Upper lobe of left lung (tissue), 6 donors: Measurements from ENCODE around the gene CAMSAP1. TPM values are rescaled to one million over a fixed set of nuclear protein-coding genes. Genes with fewer than 3 reads are reported as not detected.

Source experiments
- ATAC-seq, 2 donors: fragments of 200-7000 bp; cut with Tn5 transposase; one replicate each; pipeline ENCODE4 v1.9.1; 2022; ENCODE audit warnings: mild to moderate bottlenecking in 2 of 2, moderate library complexity in 2 of 2; ENCODE audit not compliant: low FRiP score in 2 of 2
- DNase-seq, 2 donors: peaks; one replicate each; pipeline ENCODE4 v3.0.0-alpha.2; 2019 to 2020
- H3K27ac ChIP-seq, 4 donors: fragments of 200-600 bp; sonication (generic); one replicate each; pipeline ENCODE4 v1.5.1; 2016 to 2019
- H3K27me3 ChIP-seq, 4 donors: fragments of 200-600 bp; sonication (generic); one replicate each; pipeline ENCODE4 v1.5.1; 2017 to 2019
- H3K36me3 ChIP-seq, 4 donors: fragments of 200-600 bp; sonication (generic); one replicate each; pipeline ENCODE4 v1.5.1; 2016 to 2019
- H3K4me1 ChIP-seq, 4 donors: fragments of 200-600 bp; sonication (generic); one replicate each; pipeline ENCODE4 v1.5.1; 2018 to 2019
- H3K4me3 ChIP-seq, 4 donors: fragments of 200-600 bp; sonication (generic); one replicate each; pipeline ENCODE4 v1.5.1; 2017 to 2019; ENCODE audit warnings: mild to moderate bottlenecking in 2 of 4, moderate library complexity in 1 of 4
- H3K9me3 ChIP-seq, 4 donors: fragments of 200-600 bp; sonication (generic); one replicate each; pipeline ENCODE4 v1.5.1; 2018 to 2019
- EP300 ChIP-seq, 4 donors: sonication (generic); formaldehyde crosslinking; IDR thresholded peaks; one replicate each; pipeline ENCODE4 v1.5.1; 2017; ENCODE audit warnings: antibody characterized with exemption in 4 of 4, control low read depth in 2 of 4
- POLR2A ChIP-seq, 4 donors: fragments of 450-650 bp; IDR thresholded peaks; one replicate each; pipeline ENCODE4 v1.5.1; 2016 to 2017; ENCODE audit warnings: antibody characterized with exemption in 4 of 4, mild to moderate bottlenecking in 2 of 4
- POLR2AphosphoS5 ChIP-seq, 2 donors: sonication (generic); formaldehyde crosslinking; IDR thresholded peaks; one replicate each; pipeline ENCODE4 v1.5.1; 2017; ENCODE audit warnings: antibody characterized with exemption in 2 of 2
- WGBS, 2 donors: methylation state at CpG; one replicate each; pipeline ENCODE4 v1.1.5; 2017 to 2018; 5-methylcytosine and 5-hydroxymethylcytosine counted together
- total RNA-seq, 6 donors: library from RNA; depleted of rRNA in 4 of 6; stranded (reverse); fragments of >200 nt in 4 of 6; gene quantifications; one replicate each; pipeline versions ENCODE4 v1.1.0 to v1.2.1, GENCODE V29; 2016 to 2021
- TF ChIP-seq, protein P1 (sequence below), 6 experiments: fragments of 450-650 bp in 4 of 6; fragments of 200-600 bp in 2 of 6; sonication (generic) in 2 of 6; IDR thresholded peaks; one replicate each; pipeline ENCODE4 v1.5.1; 2016 to 2019; ENCODE audit warnings: antibody characterized with exemption in 6 of 6
- donor health status: DM: no; HTN: no; CAD: no; lungs with moderate emphysema.
- donor health status: DM: no; HTN: yes; CAD: no; lungs with severe emphysema.

Gene CAMSAP1
- total RNA-seq, 6 donors from 2014 or later = 29.9 to 39.7 (median 34.1) TPM

DNA sequence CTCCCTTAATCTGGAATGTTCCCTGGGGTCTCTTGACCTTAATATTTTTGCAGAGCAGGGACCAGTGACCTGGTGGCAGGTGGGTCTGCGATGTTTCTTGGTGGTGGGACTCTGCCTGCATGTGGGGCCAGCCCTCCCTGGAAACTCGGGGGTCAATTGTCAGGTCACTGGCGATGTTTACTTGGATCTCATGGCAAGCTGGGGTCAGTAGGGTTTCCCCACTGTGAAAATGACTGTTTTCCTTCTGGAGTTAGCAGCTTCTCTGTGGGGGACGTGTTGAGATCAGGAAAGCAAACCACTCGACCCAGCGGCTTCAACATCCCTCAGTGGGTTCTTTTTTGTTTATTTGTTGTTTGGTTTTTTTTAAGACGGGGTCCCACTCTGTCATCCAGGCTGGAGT, 131.4 kb downstream of the CAMSAP1 start:
- Histone ChIP-seq H3K4me1 (no peaks in the 10 kb centered on the region), H3K27me3 (no peaks in the 10 kb centered on the region), H3K9me3 (no peaks in the 10 kb centered on the region), H3K4me3 (no peak overlapping the region), H3K27ac (no peak overlapping the region), H3K36me3 (no peaks in the 10 kb centered on the region)
- ATAC-seq = no peak
- DNase-seq = no peak
- TF ChIP-seq, protein P1, sequence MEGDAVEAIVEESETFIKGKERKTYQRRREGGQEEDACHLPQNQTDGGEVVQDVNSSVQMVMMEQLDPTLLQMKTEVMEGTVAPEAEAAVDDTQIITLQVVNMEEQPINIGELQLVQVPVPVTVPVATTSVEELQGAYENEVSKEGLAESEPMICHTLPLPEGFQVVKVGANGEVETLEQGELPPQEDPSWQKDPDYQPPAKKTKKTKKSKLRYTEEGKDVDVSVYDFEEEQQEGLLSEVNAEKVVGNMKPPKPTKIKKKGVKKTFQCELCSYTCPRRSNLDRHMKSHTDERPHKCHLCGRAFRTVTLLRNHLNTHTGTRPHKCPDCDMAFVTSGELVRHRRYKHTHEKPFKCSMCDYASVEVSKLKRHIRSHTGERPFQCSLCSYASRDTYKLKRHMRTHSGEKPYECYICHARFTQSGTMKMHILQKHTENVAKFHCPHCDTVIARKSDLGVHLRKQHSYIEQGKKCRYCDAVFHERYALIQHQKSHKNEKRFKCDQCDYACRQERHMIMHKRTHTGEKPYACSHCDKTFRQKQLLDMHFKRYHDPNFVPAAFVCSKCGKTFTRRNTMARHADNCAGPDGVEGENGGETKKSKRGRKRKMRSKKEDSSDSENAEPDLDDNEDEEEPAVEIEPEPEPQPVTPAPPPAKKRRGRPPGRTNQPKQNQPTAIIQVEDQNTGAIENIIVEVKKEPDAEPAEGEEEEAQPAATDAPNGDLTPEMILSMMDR (IDR thresholded peaks at IDR 0.05) = no peak
- TF ChIP-seq POLR2AphosphoS5 (IDR thresholded peaks at IDR 0.05) (no peak), EP300 (IDR thresholded peaks at IDR 0.05) (no peak), POLR2A (IDR thresholded peaks at IDR 0.05) (no peak)
- 48 to 55% methylated on average over 7 of the region's 7 CpGs for WGBS, 2 donors

DNA sequence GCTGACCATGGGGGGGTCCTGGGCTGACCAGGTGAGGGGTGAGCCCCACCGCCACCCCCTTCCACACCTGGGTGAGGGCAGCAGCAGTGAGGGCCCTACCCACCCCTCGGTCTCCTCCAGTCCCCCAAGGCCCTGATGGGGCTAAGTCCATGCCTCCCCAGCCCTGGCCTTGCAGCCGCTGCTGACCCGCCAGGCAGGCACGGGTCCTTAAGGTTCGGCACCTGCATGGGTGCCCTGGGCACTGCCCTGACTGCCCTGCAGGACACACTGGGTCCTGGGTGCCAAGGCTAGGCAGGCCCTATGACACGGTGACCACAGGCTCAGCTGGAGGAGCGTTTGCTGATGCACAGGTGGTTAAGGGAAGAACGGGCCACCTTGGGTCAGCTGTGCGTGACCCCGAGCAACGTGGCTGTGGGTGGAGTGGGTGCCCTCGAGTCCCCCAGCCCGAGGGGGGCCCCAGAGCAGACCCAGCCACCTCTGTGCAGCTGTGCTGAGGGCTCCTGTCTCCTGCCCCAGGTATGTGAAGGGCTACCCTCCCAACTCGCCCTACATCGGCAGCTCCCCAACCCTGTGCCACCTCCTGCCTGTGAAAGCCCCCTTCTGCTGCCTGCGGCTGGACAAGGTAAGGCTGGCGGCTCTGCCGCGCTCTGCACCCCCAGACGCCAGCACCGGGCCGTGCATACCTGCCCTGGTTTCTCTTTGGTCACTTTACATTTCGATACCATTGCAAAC, 132.4 kb downstream of the CAMSAP1 start:
- no peak for ATAC-seq
- no peaks in the 10 kb centered on the region for H3K27me3 ChIP-seq

DNA sequence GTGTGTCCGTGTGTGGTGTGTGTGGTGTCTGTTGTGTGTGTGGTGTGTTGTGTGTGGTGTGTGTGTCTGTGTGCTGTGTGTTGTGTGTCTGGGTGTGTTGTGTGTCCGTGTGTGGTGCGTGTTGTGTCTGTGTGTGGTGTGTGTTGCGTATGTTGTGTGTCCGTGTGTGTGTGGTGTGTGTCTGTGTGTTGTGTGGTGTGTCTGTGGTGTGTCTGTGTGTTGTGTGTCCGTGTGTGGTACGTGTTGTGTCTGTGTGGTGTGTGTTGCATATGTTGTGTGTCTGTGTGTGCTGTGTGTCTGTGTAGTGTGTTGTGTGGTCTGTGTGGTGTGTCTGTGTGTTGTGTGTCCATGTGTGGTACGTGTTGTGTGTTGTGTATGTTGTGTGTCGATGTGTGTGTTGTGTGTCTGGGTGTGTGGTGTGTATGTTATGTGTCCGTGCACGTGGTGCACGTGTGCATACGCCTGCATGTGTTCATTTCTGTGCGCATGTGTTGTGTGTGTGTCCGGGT, 133.1 kb downstream of the CAMSAP1 start:
- no peaks in the 10 kb centered on the region for H3K9me3 ChIP-seq
- no peak overlapping the region for H3K27ac ChIP-seq
- DNase-seq (no peak), ATAC-seq (no peak)
- H3K36me3 ChIP-seq = no peaks in the 10 kb centered on the region
- no peak overlapping the region for H3K4me3 ChIP-seq
- no peaks in the 10 kb centered on the region for H3K27me3 ChIP-seq
- 88% methylated on average over 15 of the region's 15 CpGs for WGBS, 2 donors
- no peak for TF ChIP-seq POLR2AphosphoS5 (IDR thresholded peaks at IDR 0.05)
- TF ChIP-seq POLR2A (IDR thresholded peaks at IDR 0.05) = no peak
- TF ChIP-seq, protein P1 (IDR thresholded peaks at IDR 0.05) = no peak
- TF ChIP-seq EP300 (IDR thresholded peaks at IDR 0.05) = no peak
- no peaks in the 10 kb centered on the region for H3K4me1 ChIP-seq

More for the DNA sequence above, 132.4 kb downstream of the CAMSAP1 start:
- DNase-seq = peak in 1 of 2 donors; percentile 66
- H3K27ac ChIP-seq = no peak overlapping the region
- 77 to 80% methylated on average over 12 to 24 of the region's 24 CpGs for WGBS, 2 donors
- H3K9me3 ChIP-seq = no peaks in the 10 kb centered on the region
- no peaks in the 10 kb centered on the region for H3K36me3 ChIP-seq
- TF ChIP-seq EP300 (IDR thresholded peaks at IDR 0.05) (no peak), POLR2A (IDR thresholded peaks at IDR 0.05) (no peak), POLR2AphosphoS5 (IDR thresholded peaks at IDR 0.05) (no peak)
- TF ChIP-seq, protein P1 (IDR thresholded peaks at IDR 0.05) = no peak
- no peaks in the 10 kb centered on the region for H3K4me1 ChIP-seq
- no peak overlapping the region for H3K4me3 ChIP-seq

DNA sequence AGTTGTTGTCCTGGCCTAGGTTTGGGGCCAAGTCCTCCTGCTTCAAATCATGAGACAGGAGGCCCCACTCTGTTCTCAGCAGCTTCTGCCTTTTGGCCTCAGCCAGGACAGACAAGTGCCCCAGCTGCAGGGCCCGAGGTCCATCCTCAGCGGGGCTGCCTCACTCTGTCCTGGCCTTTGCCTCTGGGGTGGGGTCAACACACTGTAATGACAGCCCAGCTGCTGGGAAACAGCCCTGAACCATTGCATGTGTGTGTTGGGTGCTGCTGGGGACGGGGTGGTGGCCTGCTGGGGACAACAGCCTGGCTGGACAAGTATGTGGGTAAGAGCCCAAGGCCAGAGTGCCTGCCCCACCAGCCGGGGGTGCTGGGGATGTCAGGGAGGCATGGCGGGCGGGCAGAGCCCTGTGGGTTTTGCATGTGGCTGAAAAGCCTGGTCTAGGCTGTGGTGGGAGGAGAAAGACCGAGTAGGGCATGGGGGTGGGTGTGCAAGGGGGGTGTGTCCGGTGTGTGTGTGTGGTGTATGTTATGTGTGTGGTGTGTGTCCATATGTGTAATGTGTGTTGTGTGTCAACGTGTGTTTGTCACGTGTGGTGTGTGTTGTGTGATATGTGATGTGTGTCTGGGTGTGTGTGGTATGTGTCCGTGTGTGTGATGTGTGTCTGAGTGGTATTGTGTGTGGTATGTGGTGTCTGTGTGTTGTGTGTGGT, 133.7 kb downstream of the CAMSAP1 start:
- TF ChIP-seq EP300 (IDR thresholded peaks at IDR 0.05) = no peak
- TF ChIP-seq POLR2AphosphoS5 (IDR thresholded peaks at IDR 0.05) = no peak
- TF ChIP-seq, protein P1 (IDR thresholded peaks at IDR 0.05) = no peak
- no peak for TF ChIP-seq POLR2A (IDR thresholded peaks at IDR 0.05)
- Histone ChIP-seq H3K36me3 (no peaks in the 10 kb centered on the region), H3K9me3 (no peaks in the 10 kb centered on the region), H3K27me3 (no peaks in the 10 kb centered on the region), H3K4me1 (no peaks in the 10 kb centered on the region), H3K27ac (no peak overlapping the region), H3K4me3 (no peak overlapping the region)
- no peak for ATAC-seq
- peak in 1 of 2 donors; percentile 48 for DNase-seq
- WGBS, 2 donors = 79 to 84% methylated on average over 9 of the region's 11 CpGs
